Testis (tissue), 3 donors: ENCODE measurements around the gene SEZ6L. TPM values are rescaled to one million over a fixed set of nuclear protein-coding genes. Genes with fewer than 3 reads are reported as not detected.
"Not testable (repeated sequence)": the region's sequence is repeated elsewhere in the genome, so short reads cannot be mapped to it uniquely, and the experiment has no call there.

ENCODE experiments used
- DNase-seq: peaks from one replicate; pipeline ENCODE4 v3.0.0-alpha.2; 2019
- H3K27ac ChIP-seq, 2 donors: fragments of 200-600 bp; sonication (generic); one replicate each; pipeline ENCODE4 v1.5.1; 2019
- H3K27me3 ChIP-seq: fragments of 200-600 bp; sonication (generic); one replicate; pipeline ENCODE4 v1.5.1; 2019
- H3K36me3 ChIP-seq: fragments of 200-600 bp; sonication (generic); one replicate; pipeline ENCODE4 v1.5.1; 2017; ENCODE audit warnings: low read depth; ENCODE audit errors: missing control alignments
- H3K4me1 ChIP-seq: fragments of 200-600 bp; sonication (generic); one replicate; pipeline ENCODE4 v1.5.1; 2019
- H3K4me3 ChIP-seq, 2 donors: fragments of 200-600 bp; sonication (generic); one replicate each; pipeline ENCODE4 v1.5.1; 2017 to 2019
- H3K9me3 ChIP-seq: fragments of 200-600 bp; sonication (generic); one replicate; pipeline ENCODE4 v1.5.1; 2017
- CTCF ChIP-seq, 3 experiments: fragments of 450-650 bp in 2 of 3; fragments of 200-600 bp in 1 of 3; sonication (generic) in 1 of 3; IDR thresholded peaks; one replicate each; pipeline ENCODE4 v1.5.1; 2016 to 2019; ENCODE audit warnings: antibody characterized with exemption in 3 of 3, mild to moderate bottlenecking in 2 of 3, moderate library complexity in 1 of 3
- POLR2A ChIP-seq: fragments of 450-650 bp; IDR thresholded peaks from one replicate; pipeline ENCODE4 v1.6.1; 2017; ENCODE audit warnings: antibody characterized with exemption, mild to moderate bottlenecking, moderate library complexity
- WGBS, 2 donors: methylation state at CpG; one replicate each; pipeline ENCODE4 v1.1.5; 2018; 5-methylcytosine and 5-hydroxymethylcytosine counted together
- intact Hi-C: fragments of 100-400 bp; cut with DNase I; formaldehyde crosslinking; loops from one replicate; pipeline ENCODE4 v1.15.1; 2023; ENCODE audit warnings: low total_unique reads
- polyA plus RNA-seq: library from polyadenylated mRNA; stranded (reverse); fragments of 350-450 nt; fragmentation: Illumina TruSeq; extraction: RNeasy Lipid Tissue Mini Kit (QIAGEN cat#74804); gene quantifications from one replicate; pipeline ENCODE4 v1.2.3, GENCODE V29; 2014; ENCODE audit warnings: low read depth, low replicate concordance; ENCODE audit not compliant: insufficient read depth
- total RNA-seq, 2 donors: library from RNA; depleted of rRNA; stranded (reverse); fragments of >200 nt; gene quantifications; one replicate each; pipeline ENCODE4 v1.2.3, GENCODE V29; 2016

The SEZ6L gene
- total and polyA plus RNA-seq, 3 donors from 2014 or later: 0.69 to 1.4 (median 0.71) TPM

- 32 to 34% methylated on average over 6 of the region's 6 CpGs for WGBS, 2 donors
- no peaks in the 10 kb centered on the region for H3K4me1 ChIP-seq
- intact Hi-C loops: no loop called here
- DNase-seq: peak; percentile 14
- TF ChIP-seq POLR2A: no peak
- TF ChIP-seq CTCF (IDR thresholded peaks at IDR 0.05): no peak
- no peak overlapping the region for H3K4me3 ChIP-seq
- H3K36me3 ChIP-seq: no peaks in the 10 kb centered on the region
- H3K27me3 ChIP-seq: no peaks in the 10 kb centered on the region
- H3K9me3 ChIP-seq: no peaks in the 10 kb centered on the region
- no peak overlapping the region for H3K27ac ChIP-seq
Observed at GRCh38 chr22:26404851-26405421, 235.7 kb downstream of the SEZ6L start.

- intact Hi-C loops: no loop called here
Observed at GRCh38 chr22:26406118-26406517, 236.9 kb downstream of the SEZ6L start.

GRCh38 chr22:26408562-26409220 lies 239.4 kb downstream of the SEZ6L start:
- H3K27me3 ChIP-seq, DNase-seq, intact Hi-C loops, H3K9me3 ChIP-seq, H3K4me1 ChIP-seq, H3K4me3 ChIP-seq, H3K36me3 ChIP-seq, H3K27ac ChIP-seq: not testable (repeated sequence)
- 86 to 95% methylated on average over 7 of the region's 7 CpGs for WGBS, 2 donors

More at GRCh38 chr22:26406118-26406517, 236.9 kb downstream of the SEZ6L start:
- Histone ChIP-seq H3K36me3 (no peaks in the 10 kb centered on the region), H3K4me3 (no peak overlapping the region), H3K4me1 (no peaks in the 10 kb centered on the region), H3K27ac (no peak overlapping the region), H3K27me3 (no peaks in the 10 kb centered on the region), H3K9me3 (no peaks in the 10 kb centered on the region)
- DNase-seq: peak; percentile 37
- 75 to 78% methylated on average over 4 of the region's 4 CpGs for WGBS, 2 donors
- TF ChIP-seq POLR2A (no peak), CTCF (IDR thresholded peaks at IDR 0.05) (no peak)

- WGBS, 2 donors: 72 to 76% methylated on average over 5 of the region's 5 CpGs
- Histone ChIP-seq H3K27ac (no peak overlapping the region), H3K27me3 (no peaks in the 10 kb centered on the region), H3K4me3 (no peak overlapping the region), H3K4me1 (no peaks in the 10 kb centered on the region), H3K9me3 (no peaks in the 10 kb centered on the region), H3K36me3 (no peaks in the 10 kb centered on the region)
- intact Hi-C loops: no loop called here
- DNase-seq: no peak
- no peak for TF ChIP-seq POLR2A
- no peak for TF ChIP-seq CTCF (IDR thresholded peaks at IDR 0.05)
Observed at GRCh38 chr22:26409719-26410335, 240.6 kb downstream of the SEZ6L start.

- no peak for DNase-seq
- WGBS, 2 donors: 76 to 80% methylated on average over 5 of the region's 5 CpGs
- H3K27me3 ChIP-seq: no peaks in the 10 kb centered on the region
- no peak overlapping the region for H3K4me3 ChIP-seq
- intact Hi-C loops: no loop called here
- H3K9me3 ChIP-seq: no peaks in the 10 kb centered on the region
- TF ChIP-seq CTCF (IDR thresholded peaks at IDR 0.05) (no peak), POLR2A (no peak)
- H3K36me3 ChIP-seq: no peaks in the 10 kb centered on the region
- no peaks in the 10 kb centered on the region for H3K4me1 ChIP-seq
- no peak overlapping the region for H3K27ac ChIP-seq
Observed at GRCh38 chr22:26410386-26410785, 241.1 kb downstream of the SEZ6L start.
